ENCODE data around the gene ZBTB2. TPM values are rescaled to one million over a fixed set of nuclear protein-coding genes. Genes with fewer than 3 reads are reported as not detected.

Gene ZBTB2
- total and polyA plus RNA-seq, 5 donors from 2014 or later: 18.0 to 31.9 (median 20.9) TPM

DNA sequence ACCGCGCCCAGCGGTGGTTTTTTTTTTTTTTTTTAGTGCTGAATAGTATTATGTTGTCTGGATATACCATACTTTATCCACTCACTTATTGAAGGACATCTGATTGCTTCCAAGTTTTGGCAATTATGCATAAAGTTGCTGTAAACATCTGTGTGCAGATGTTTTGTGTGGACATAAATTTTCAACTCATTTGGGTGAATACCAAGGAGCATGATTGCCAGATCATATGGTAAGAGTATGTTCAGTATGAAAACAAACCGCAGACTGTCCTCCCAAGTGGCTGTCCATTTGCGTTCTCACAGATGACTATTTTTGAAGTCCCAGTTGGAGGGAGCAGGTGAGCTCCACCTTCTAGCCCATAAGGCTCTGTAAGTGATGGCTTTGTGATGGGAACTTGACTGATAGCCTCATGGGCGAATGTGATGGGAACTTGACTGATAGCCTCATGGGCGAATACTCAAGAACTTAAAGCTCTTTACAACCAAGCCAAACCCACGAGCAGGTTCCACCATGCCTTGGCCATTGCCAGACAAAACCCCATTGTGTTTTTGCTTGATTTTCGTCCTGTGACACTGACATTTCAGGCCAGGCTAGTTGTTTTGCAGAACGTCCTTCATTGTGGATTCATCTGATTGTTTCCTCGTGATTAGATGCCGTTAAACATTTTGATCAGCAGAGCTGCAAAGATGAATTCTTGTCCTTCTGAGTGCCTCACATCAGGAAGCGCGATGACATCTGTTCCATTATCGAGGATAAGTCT, 51.0 kb downstream of the ZBTB2 start:
- no peak for ATAC-seq (ENCODE audit: low read depth in 2 of 2)
- Histone ChIP-seq H3K4me1 (ENCODE audit: control insufficient read depth, insufficient read depth, low read length, poor library complexity, severe bottlenecking) (no peaks in the 10 kb centered on the region), H3K9me3 (ENCODE audit: control insufficient read depth in 2 of 2, low read length in 2 of 2) (no peaks in the 10 kb centered on the region), H3K36me3 (ENCODE audit: control insufficient read depth, insufficient read depth, low read length) (no peaks in the 10 kb centered on the region), H3K4me3 (ENCODE audit: low read depth, low read length) (no peak overlapping the region), H3K27me3 (ENCODE audit: control insufficient read depth, insufficient read depth, low read length) (peaks cover 2% of the 10 kb centered on the region), H3K27ac (ENCODE audit: insufficient read depth, low read length, poor library complexity, severe bottlenecking) (no peak overlapping the region)
- no peaks in the 10 kb centered on the region for H3K36me3 Mint-ChIP-seq
- peaks cover 0 to 4% (median 0%) of the 10 kb centered on the region in 4 donors for H3K4me1 Mint-ChIP-seq
- peaks cover 17% of the 10 kb centered on the region for H3K27me3 Mint-ChIP-seq
- no peak overlapping the region for H3K4me3 Mint-ChIP-seq
- H3K9me3 Mint-ChIP-seq: no peaks in the 10 kb centered on the region
- no peak for DNase-seq
- no peak overlapping the region for H3K27ac Mint-ChIP-seq

DNA sequence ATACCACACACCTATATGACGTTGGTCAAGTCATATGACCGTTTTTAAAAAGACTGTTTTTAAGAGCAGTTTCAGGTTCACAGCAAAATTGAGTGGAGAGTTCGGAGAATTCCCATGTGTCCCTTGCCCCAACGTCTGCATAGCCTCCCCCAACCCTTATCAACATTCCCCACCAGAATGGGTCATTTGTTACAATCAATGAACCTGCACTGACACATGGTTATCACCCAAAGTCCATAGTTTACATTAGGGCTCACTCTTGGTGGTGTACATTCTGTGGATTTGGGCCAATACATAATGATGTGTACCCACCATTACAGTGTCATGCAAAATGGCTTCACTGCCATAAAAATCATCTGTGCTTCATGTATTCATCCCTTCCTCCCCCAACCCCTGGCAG, 52.0 kb downstream of the ZBTB2 start:
- Mint-ChIP-seq H3K36me3 (no peaks in the 10 kb centered on the region), H3K9me3 (no peaks in the 10 kb centered on the region), H3K27ac (no peak overlapping the region), H3K4me3 (no peak overlapping the region), H3K27me3 (peaks cover 17% of the 10 kb centered on the region), H3K4me1 (peaks cover 3 to 9% (median 5%) of the 10 kb centered on the region in 4 donors)
- Histone ChIP-seq H3K9me3 (ENCODE audit: control insufficient read depth in 2 of 2, low read length in 2 of 2) (no peaks in the 10 kb centered on the region), H3K27me3 (ENCODE audit: control insufficient read depth, insufficient read depth, low read length) (peaks cover 2% of the 10 kb centered on the region), H3K27ac (ENCODE audit: insufficient read depth, low read length, poor library complexity, severe bottlenecking) (no peak overlapping the region), H3K4me1 (ENCODE audit: control insufficient read depth, insufficient read depth, low read length, poor library complexity, severe bottlenecking) (no peaks in the 10 kb centered on the region), H3K4me3 (ENCODE audit: low read depth, low read length) (no peak overlapping the region), H3K36me3 (ENCODE audit: control insufficient read depth, insufficient read depth, low read length) (no peaks in the 10 kb centered on the region)
- ATAC-seq (ENCODE audit: low read depth in 2 of 2) (no peak), DNase-seq (no peak)

DNA sequence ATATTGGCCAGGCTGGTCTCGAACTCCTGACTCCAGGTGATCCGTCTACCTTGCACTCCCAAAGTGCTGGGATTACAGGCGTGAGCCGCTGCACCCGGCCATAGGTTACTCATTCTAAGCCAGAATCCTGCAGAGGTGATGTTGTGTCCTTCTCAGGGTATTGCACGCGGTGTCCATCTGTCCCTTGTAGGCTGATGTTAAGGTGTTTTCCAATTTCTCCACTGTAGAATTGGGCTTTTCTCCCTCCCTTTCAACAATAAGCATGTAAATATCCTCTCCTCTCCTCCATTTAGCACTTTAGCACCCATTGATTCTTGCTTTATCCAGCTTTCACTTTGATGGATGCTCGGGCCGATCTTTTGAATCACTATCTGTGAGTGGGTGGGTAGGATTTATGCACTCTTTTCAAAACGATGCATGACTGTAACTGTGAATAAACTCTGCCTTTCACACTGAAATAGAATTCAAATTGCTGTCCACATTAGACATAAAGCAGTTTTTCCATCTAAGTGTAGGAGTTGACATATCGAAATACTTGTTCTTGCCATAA, 52.6 kb downstream of the ZBTB2 start:
- H3K27ac ChIP-seq (ENCODE audit: insufficient read depth, low read length, poor library complexity, severe bottlenecking): no peak overlapping the region
- no peak overlapping the region for H3K27ac Mint-ChIP-seq

DNA sequence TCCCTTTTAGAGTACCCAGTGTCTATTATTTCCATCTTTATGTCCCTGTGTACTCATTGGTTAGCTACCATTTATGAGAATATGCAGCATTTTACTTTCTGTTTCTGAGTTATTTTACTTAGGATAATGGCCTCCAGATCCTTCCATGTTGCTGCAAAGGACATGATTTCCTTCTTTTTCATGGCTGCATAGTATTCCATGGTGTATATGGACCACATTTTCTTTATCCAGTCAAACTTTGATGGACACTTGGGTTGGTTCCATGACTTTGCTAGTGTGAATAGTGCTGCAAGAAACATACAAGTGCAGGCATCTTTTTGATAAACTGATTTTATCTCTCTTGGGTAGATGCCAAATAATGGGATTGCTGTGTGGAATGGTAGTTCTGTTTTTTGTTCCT, 55.4 kb downstream of the ZBTB2 start:
- Mint-ChIP-seq H3K27ac (no peak overlapping the region), H3K36me3 (no peaks in the 10 kb centered on the region), H3K4me3 (no peak overlapping the region), H3K9me3 (no peaks in the 10 kb centered on the region), H3K4me1 (peaks cover 3 to 9% (median 5%) of the 10 kb centered on the region in 4 donors), H3K27me3 (peaks cover 18% of the 10 kb centered on the region)
- ATAC-seq (ENCODE audit: low read depth in 2 of 2) (no peak), DNase-seq (no peak)
- H3K9me3 ChIP-seq (ENCODE audit: control insufficient read depth in 2 of 2, low read length in 2 of 2): no peaks in the 10 kb centered on the region
- no peak overlapping the region for H3K4me3 ChIP-seq (ENCODE audit: low read depth, low read length)
- no peaks in the 10 kb centered on the region for H3K4me1 ChIP-seq (ENCODE audit: control insufficient read depth, insufficient read depth, low read length, poor library complexity, severe bottlenecking)
- H3K36me3 ChIP-seq (ENCODE audit: control insufficient read depth, insufficient read depth, low read length): no peaks in the 10 kb centered on the region
- H3K27ac ChIP-seq (ENCODE audit: insufficient read depth, low read length, poor library complexity, severe bottlenecking): no peak overlapping the region
- H3K27me3 ChIP-seq (ENCODE audit: control insufficient read depth, insufficient read depth, low read length): peaks cover 2% of the 10 kb centered on the region

More for the DNA sequence above, 52.6 kb downstream of the ZBTB2 start:
- H3K4me3 Mint-ChIP-seq: no peak overlapping the region
- no peaks in the 10 kb centered on the region for H3K4me1 ChIP-seq (ENCODE audit: control insufficient read depth, insufficient read depth, low read length, poor library complexity, severe bottlenecking)
- H3K4me1 Mint-ChIP-seq: peaks cover 3 to 9% (median 5%) of the 10 kb centered on the region in 4 donors
- H3K27me3 ChIP-seq (ENCODE audit: control insufficient read depth, insufficient read depth, low read length): peaks cover 2% of the 10 kb centered on the region
- no peak overlapping the region for H3K4me3 ChIP-seq (ENCODE audit: low read depth, low read length)
- H3K9me3 ChIP-seq (ENCODE audit: control insufficient read depth in 2 of 2, low read length in 2 of 2): no peaks in the 10 kb centered on the region
- no peaks in the 10 kb centered on the region for H3K9me3 Mint-ChIP-seq
- peaks cover 17% of the 10 kb centered on the region for H3K27me3 Mint-ChIP-seq
- H3K36me3 Mint-ChIP-seq: no peaks in the 10 kb centered on the region
- ATAC-seq (ENCODE audit: low read depth in 2 of 2) (no peak), DNase-seq (no peak)
- no peaks in the 10 kb centered on the region for H3K36me3 ChIP-seq (ENCODE audit: control insufficient read depth, insufficient read depth, low read length)

DNA sequence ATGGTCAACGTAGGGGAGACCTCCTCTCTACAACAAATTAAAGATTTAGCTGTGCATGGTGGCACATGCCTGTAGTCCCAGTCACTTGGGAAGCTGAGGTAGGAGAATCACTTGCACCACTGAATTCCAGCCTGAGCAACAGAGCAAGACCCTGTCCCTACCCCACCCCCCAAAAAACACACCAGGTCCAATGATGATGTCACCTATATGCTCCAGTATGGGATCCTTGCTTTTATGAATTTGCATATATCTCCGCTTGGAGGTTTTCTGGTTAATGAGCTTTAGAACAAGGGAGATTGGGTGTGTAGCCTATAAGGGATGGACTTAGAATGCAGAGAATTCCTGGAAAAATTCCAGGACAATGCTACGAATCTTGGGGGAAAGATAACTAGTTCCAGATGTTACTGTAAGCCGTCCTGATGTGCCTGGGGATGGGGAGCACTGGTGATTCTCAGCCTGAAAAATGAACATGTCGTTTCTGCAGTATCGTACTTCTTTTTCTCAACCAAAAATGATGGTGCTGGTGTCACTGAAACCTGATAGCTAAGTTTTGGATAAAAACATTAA, 61.1 kb downstream of the ZBTB2 start:
- H3K27me3 Mint-ChIP-seq: peaks cover 49% of the 10 kb centered on the region
- no peaks in the 10 kb centered on the region for H3K9me3 Mint-ChIP-seq
- ATAC-seq (ENCODE audit: low read depth in 2 of 2) (no peak), DNase-seq (no peak)
- Histone ChIP-seq H3K4me1 (ENCODE audit: control insufficient read depth, insufficient read depth, low read length, poor library complexity, severe bottlenecking) (peaks cover 8% of the 10 kb centered on the region), H3K27me3 (ENCODE audit: control insufficient read depth, insufficient read depth, low read length) (peaks cover 11% of the 10 kb centered on the region), H3K4me3 (ENCODE audit: low read depth, low read length) (no peak overlapping the region), H3K9me3 (ENCODE audit: control insufficient read depth in 2 of 2, low read length in 2 of 2) (no peaks in the 10 kb centered on the region), H3K27ac (ENCODE audit: insufficient read depth, low read length, poor library complexity, severe bottlenecking) (no peak overlapping the region), H3K36me3 (ENCODE audit: control insufficient read depth, insufficient read depth, low read length) (no peaks in the 10 kb centered on the region)
- H3K4me3 Mint-ChIP-seq: no peak overlapping the region
- peaks cover 8 to 13% (median 13%) of the 10 kb centered on the region in 4 donors for H3K4me1 Mint-ChIP-seq
- no peaks in the 10 kb centered on the region for H3K36me3 Mint-ChIP-seq
- H3K27ac Mint-ChIP-seq: no peak overlapping the region

DNA sequence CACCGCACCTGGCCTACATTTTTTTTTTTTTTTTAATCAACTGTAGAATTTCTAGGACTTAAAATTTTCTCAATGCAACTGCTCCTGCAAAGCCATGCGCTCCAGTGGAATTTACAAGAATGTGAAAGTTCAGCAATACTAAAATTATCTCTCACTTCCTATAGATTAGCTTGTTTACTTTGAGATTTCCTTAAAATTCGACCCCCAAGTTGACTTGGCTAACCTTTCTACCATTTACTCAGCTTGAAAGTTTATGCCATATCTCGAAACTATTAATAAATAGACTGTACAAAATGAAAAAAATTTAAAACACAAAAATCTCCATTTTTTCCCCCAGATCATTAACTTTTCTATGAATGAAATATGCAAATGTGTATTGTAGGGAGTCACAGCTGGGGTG, 64.3 kb downstream of the ZBTB2 start:
- H3K9me3 Mint-ChIP-seq: no peaks in the 10 kb centered on the region
- Histone ChIP-seq H3K4me1 (ENCODE audit: control insufficient read depth, insufficient read depth, low read length, poor library complexity, severe bottlenecking) (peaks cover 18% of the 10 kb centered on the region), H3K9me3 (ENCODE audit: control insufficient read depth in 2 of 2, low read length in 2 of 2) (no peaks in the 10 kb centered on the region), H3K27ac (ENCODE audit: insufficient read depth, low read length, poor library complexity, severe bottlenecking) (no peak overlapping the region), H3K4me3 (ENCODE audit: low read depth, low read length) (no peak overlapping the region), H3K27me3 (ENCODE audit: control insufficient read depth, insufficient read depth, low read length) (peaks cover 17% of the 10 kb centered on the region), H3K36me3 (ENCODE audit: control insufficient read depth, insufficient read depth, low read length) (no peaks in the 10 kb centered on the region)
- no peak for ATAC-seq (ENCODE audit: low read depth in 2 of 2)
- H3K4me3 Mint-ChIP-seq: no peak overlapping the region
- H3K36me3 Mint-ChIP-seq: no peaks in the 10 kb centered on the region
- H3K27ac Mint-ChIP-seq: no peak overlapping the region
- no peak for DNase-seq
- H3K4me1 Mint-ChIP-seq: peaks cover 8 to 23% (median 18%) of the 10 kb centered on the region in 4 donors
- H3K27me3 Mint-ChIP-seq: peaks cover 59% of the 10 kb centered on the region

DNA sequence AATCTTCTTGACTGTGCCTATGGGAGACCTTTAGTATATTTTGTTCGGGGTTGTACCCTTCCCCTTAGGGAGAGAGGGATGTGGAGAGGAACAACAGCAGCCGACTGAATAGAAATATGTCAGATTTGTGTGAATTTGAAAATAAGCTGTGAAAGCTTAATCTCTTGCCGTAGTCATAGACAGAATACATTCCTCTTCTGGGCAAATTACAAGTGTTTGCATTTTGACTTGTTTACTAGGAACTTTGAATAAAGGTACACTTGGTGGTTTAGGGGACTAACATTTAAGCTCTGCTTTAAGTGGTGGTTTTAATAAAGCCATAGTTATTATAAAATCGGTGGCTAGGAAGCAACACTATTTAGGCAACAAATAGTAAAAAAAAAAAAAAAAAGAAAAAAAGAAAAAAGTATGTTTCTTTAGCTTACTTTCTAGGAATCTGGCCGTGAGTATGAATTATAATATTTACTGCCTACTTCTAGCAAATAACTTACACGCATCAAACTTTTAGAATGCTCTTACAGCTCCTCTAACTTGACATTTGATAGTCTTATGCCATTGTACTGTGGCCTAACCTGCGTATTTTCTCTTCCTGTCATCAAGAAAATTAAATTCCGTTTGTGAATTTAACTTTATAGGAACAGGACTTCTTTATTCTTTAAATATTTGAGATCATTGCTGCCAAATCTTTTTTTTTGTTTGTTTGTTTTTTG, 65.1 kb downstream of the ZBTB2 start:
- H3K36me3 Mint-ChIP-seq: no peaks in the 10 kb centered on the region
- H3K9me3 Mint-ChIP-seq: no peaks in the 10 kb centered on the region
- Histone ChIP-seq H3K9me3 (ENCODE audit: control insufficient read depth in 2 of 2, low read length in 2 of 2) (no peaks in the 10 kb centered on the region), H3K4me1 (ENCODE audit: control insufficient read depth, insufficient read depth, low read length, poor library complexity, severe bottlenecking) (peaks cover 18% of the 10 kb centered on the region), H3K27ac (ENCODE audit: insufficient read depth, low read length, poor library complexity, severe bottlenecking) (no peak overlapping the region), H3K36me3 (ENCODE audit: control insufficient read depth, insufficient read depth, low read length) (no peaks in the 10 kb centered on the region), H3K27me3 (ENCODE audit: control insufficient read depth, insufficient read depth, low read length) (peaks cover 17% of the 10 kb centered on the region), H3K4me3 (ENCODE audit: low read depth, low read length) (peak overlapping the region; percentile 34)
- peaks cover 8 to 23% (median 18%) of the 10 kb centered on the region in 4 donors for H3K4me1 Mint-ChIP-seq
- H3K4me3 Mint-ChIP-seq: peak overlapping the region; percentile 72 to 88 (median 77)
- peaks cover 64% of the 10 kb centered on the region for H3K27me3 Mint-ChIP-seq
- no peak overlapping the region for H3K27ac Mint-ChIP-seq
- ATAC-seq (ENCODE audit: low read depth in 2 of 2) (no peak), DNase-seq (no peak)
